HEK293 (cell line): ENCODE results near the gene CBX8.

Experiments
- BCL11A ChIP-seq: fragments of 450-650 bp; formaldehyde crosslinking; IDR thresholded peaks from 2 replicates; pipeline ENCODE4 v1.5.1; 2016; ENCODE audit warnings: low read depth, missing biosample characterization, missing genetic modification characterization
- INSM2 ChIP-seq: fragments of 450-650 bp; formaldehyde crosslinking; IDR thresholded peaks from 2 replicates; pipeline ENCODE4 v1.5.1; 2016; ENCODE audit warnings: missing biosample characterization, missing genetic modification characterization
- KLF17 ChIP-seq: fragments of 450-650 bp; formaldehyde crosslinking; IDR thresholded peaks from 2 replicates; pipeline ENCODE4 v1.5.1; 2016; ENCODE audit warnings: missing biosample characterization, missing genetic modification characterization
- OSR2 ChIP-seq: fragments of 450-650 bp; formaldehyde crosslinking; IDR thresholded peaks from 2 replicates; pipeline ENCODE4 v1.5.1; 2016; ENCODE audit warnings: missing biosample characterization, missing genetic modification characterization
- TCF7L2 ChIP-seq: IDR thresholded peaks from 2 replicates; pipeline ENCODE4 v1.6.1; 2011; ENCODE audit warnings: low read depth, mild to moderate bottlenecking, inconsistent platforms, low read length, moderate library complexity, borderline replicate concordance
- ZBTB1 ChIP-seq: fragments of 450-650 bp; formaldehyde crosslinking; IDR thresholded peaks from 2 replicates; pipeline ENCODE4 v1.5.1; 2016; ENCODE audit warnings: missing biosample characterization, missing genetic modification characterization
- ZBTB7A ChIP-seq: fragments of 450-650 bp; formaldehyde crosslinking; IDR thresholded peaks from 2 replicates; pipeline ENCODE4 v1.5.1; 2016; ENCODE audit warnings: low read depth, missing biosample characterization, missing genetic modification characterization
- ZNF221 ChIP-seq: fragments of 450-650 bp; formaldehyde crosslinking; IDR thresholded peaks from 2 replicates; pipeline ENCODE4 v1.5.1; 2017; ENCODE audit warnings: missing biosample characterization, missing genetic modification characterization, borderline replicate concordance
- ZNF274 ChIP-seq, 2 experiments: fragments of 200-500 bp in 1 of 2; fragments of 450-650 bp in 1 of 2; sonication (Bioruptor generic) in 1 of 2; formaldehyde crosslinking in 1 of 2; IDR thresholded peaks; 2 replicates each; pipeline versions ENCODE4 v1.5.1 to v1.6.1; 2014 to 2016; ENCODE audit warnings: borderline replicate concordance in 1 of 2, inconsistent platforms in 1 of 2, low read length in 1 of 2, missing biosample characterization in 1 of 2, missing genetic modification characterization in 1 of 2
- ZNF280C ChIP-seq: fragments of 450-650 bp; formaldehyde crosslinking; IDR thresholded peaks from 2 replicates; pipeline ENCODE4 v1.5.1; 2016; ENCODE audit warnings: missing biosample characterization, missing genetic modification characterization
- ZNF350 ChIP-seq: fragments of 450-650 bp; formaldehyde crosslinking; IDR thresholded peaks from 2 replicates; pipeline ENCODE4 v1.5.0; 2017; ENCODE audit warnings: missing biosample characterization, mild to moderate bottlenecking, missing genetic modification characterization
- ZNF391 ChIP-seq: fragments of 450-650 bp; formaldehyde crosslinking; IDR thresholded peaks from 2 replicates; pipeline ENCODE4 v1.5.1; 2016; ENCODE audit warnings: low read depth, missing biosample characterization, missing genetic modification characterization, borderline replicate concordance
- ZNF426 ChIP-seq: fragments of 450-650 bp; formaldehyde crosslinking; IDR thresholded peaks from 2 replicates; pipeline ENCODE4 v1.5.1; 2017; ENCODE audit warnings: missing biosample characterization, missing genetic modification characterization, mild to moderate bottlenecking, inconsistent platforms, moderate library complexity
- ZNF473 ChIP-seq: fragments of 450-650 bp; formaldehyde crosslinking; IDR thresholded peaks from 2 replicates; pipeline ENCODE4 v1.5.1; 2017; ENCODE audit warnings: missing biosample characterization, missing genetic modification characterization
- ZNF510 ChIP-seq: fragments of 450-650 bp; formaldehyde crosslinking; IDR thresholded peaks from 2 replicates; pipeline ENCODE4 v1.5.1; 2018; ENCODE audit warnings: mild to moderate bottlenecking, missing genetic modification characterization, missing biosample characterization; ENCODE audit not compliant: insufficient replicate concordance
- ZNF521 ChIP-seq: fragments of 450-650 bp; formaldehyde crosslinking; IDR thresholded peaks from 2 replicates; pipeline ENCODE4 v1.5.1; 2017; ENCODE audit warnings: missing biosample characterization, mild to moderate bottlenecking, missing genetic modification characterization
- ZNF561 ChIP-seq: fragments of 450-650 bp; IDR thresholded peaks from 2 replicates; pipeline ENCODE4 v1.5.1; 2018; ENCODE audit warnings: missing biosample characterization, missing genetic modification characterization, borderline replicate concordance
- ZNF629 ChIP-seq: fragments of 450-650 bp; formaldehyde crosslinking; IDR thresholded peaks from 2 replicates; pipeline ENCODE4 v1.5.1; 2017; ENCODE audit warnings: missing biosample characterization, missing genetic modification characterization
- ZNF776 ChIP-seq: fragments of 450-650 bp; formaldehyde crosslinking; IDR thresholded peaks from 2 replicates; pipeline ENCODE4 v1.5.0; 2017; ENCODE audit warnings: missing biosample characterization, missing genetic modification characterization, borderline replicate concordance
- ZSCAN16 ChIP-seq: fragments of 450-650 bp; formaldehyde crosslinking; IDR thresholded peaks from 2 replicates; pipeline ENCODE4 v1.5.1; 2016; ENCODE audit warnings: missing biosample characterization, missing genetic modification characterization

Gene CBX8

DNA sequence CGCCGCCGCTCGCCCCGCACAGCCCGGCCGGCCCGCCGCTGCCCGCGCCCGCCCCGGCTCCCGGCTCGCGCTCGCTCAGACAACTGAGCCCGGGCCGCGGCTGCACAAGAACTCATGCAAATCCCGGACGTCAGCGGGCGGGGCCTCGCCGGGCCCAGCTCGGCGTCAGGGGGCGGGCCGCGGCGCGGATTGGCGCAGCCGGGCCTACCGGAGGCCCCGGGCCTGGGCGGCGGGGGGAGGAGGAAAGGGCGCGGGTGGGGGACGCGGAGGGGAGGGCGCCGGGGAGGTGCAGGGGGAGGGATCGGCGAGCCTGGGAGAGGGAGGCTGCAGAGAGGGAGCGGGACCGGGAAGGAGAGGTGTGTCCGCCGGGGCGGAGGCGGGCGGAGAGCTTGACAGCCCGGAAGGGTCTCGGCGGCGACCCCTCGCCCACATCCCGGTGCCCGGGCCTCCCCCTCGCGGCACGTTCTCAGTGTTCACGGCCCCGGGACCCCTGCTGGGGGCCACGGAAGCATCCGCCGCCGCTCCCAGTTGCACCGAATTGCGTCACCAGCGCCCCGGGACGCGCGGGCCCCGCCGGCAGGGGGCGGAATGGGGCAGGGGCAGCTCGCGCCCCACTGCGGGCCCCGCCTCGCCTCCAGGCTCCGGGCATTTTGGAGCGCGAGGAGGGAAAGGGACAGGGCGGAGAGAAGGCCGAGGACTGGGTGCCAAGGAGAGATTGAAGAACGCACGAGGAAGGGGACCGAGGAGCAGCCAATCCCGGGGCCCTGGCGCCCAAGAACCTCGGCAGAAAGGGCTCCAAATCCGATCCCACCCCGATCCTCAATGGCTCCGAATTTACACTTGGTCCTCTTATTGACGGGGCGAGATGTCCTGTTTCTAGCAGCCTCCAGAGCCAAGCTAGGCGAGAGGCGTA, 42.7 kb upstream of the CBX8 start, which contains the start of gene CBX4 (continued):
- no peak for TF ChIP-seq ZNF221 (tag by site-specific recombination)
- TF ChIP-seq ZNF776, result no peak; the same call in 1 of the 2 replicates
- TF ChIP-seq ZNF426 (tag by site-specific recombination), result no peak
- no peak for TF ChIP-seq ZNF473
- TF ChIP-seq KLF17 (tag by site-specific recombination), result peak; percentile 93
- 0 out of 2 replicates have a peak, but pooled peaks have one; percentile 51 for TF ChIP-seq ZBTB1 (tag by site-specific recombination)
- TF ChIP-seq ZNF280C (tag by site-specific recombination), result no peak
- peak; percentile 74 for TF ChIP-seq INSM2 (tag by site-specific recombination)
- TF ChIP-seq BCL11A, result peak; percentile 66; the same call in 1 of the 2 replicates
- TF ChIP-seq ZBTB7A (tag by site-specific recombination), result peak; percentile 99
- TF ChIP-seq ZSCAN16, result peak; percentile 70; the same call in 1 of the 2 replicates
- TF ChIP-seq ZNF521 (tag by site-specific recombination), result no peak
- TF ChIP-seq ZNF561 (tag by site-specific recombination), result peak; percentile 96
- TF ChIP-seq ZNF391 (tag by site-specific recombination), result peak; percentile 91
- TF ChIP-seq ZNF350, result no peak
- TF ChIP-seq ZNF629 (tag by site-specific recombination), result peak; percentile 91
- TF ChIP-seq OSR2 (tag by site-specific recombination), result peak; percentile 86
- no peak for TF ChIP-seq ZNF510 (tag by site-specific recombination)
- TF ChIP-seq ZNF274 (IDR thresholded peaks at IDR 0.05; ENCODE audit: low read length), result no peak
- TF ChIP-seq ZNF274 (tag by site-specific recombination; IDR thresholded peaks at IDR 0.05; ENCODE audit: borderline replicate concordance), result no peak
- no peak for TF ChIP-seq TCF7L2
